ENCODE measurements around the gene SMIM7. TPM values are rescaled to one million over a fixed set of nuclear protein-coding genes. Genes with fewer than 3 reads are reported as not detected.
A peak's percentile ranks its signal among the peaks of the same experiment; 100 is the strongest.

Gene SMIM7
- total RNA-seq, 1 experiment from 2014 or later = 77.6 TPM

GRCh38 chr19:16605553-16605994 lies 54.4 kb downstream of the SMIM7 start:
- H3K4me2 ChIP-seq (ENCODE audit: insufficient read depth, insufficient read length, low read length) = no peak overlapping the region
- H3K18ac ChIP-seq (ENCODE audit: insufficient read length, low read depth, low read length) = no peak overlapping the region
- no peak for TF ChIP-seq CTCF (conservative IDR thresholded peaks at IDR 0.05)

More at GRCh38 chr19:16605553-16605994, 54.4 kb downstream of the SMIM7 start:
- no peak for DNase-seq
- Histone ChIP-seq H2BK20ac (ENCODE audit: low read depth, low read length, poor library complexity, severe bottlenecking) (no peak overlapping the region), H3K23me2 (ENCODE audit: insufficient read length, low read depth, low read length, poor library complexity, severe bottlenecking) (no peaks in the 10 kb centered on the region), H2BK120ac (ENCODE audit: low read depth, low read length, poor library complexity, severe bottlenecking) (no peak overlapping the region), H3K56ac (ENCODE audit: insufficient read length, low read depth, low read length) (no peak overlapping the region), H3K79me1 (ENCODE audit: insufficient read depth, low read depth, low read length, poor library complexity, severe bottlenecking) (peaks cover 6% of the 10 kb centered on the region), H2BK5ac (ENCODE audit: insufficient read length, low read length) (no peak overlapping the region), H4K91ac (ENCODE audit: insufficient read length, low read depth, low read length) (no peak overlapping the region), H3K79me2 (ENCODE audit: insufficient read depth, low read length) (peaks cover 9% of the 10 kb centered on the region; the same call in 1 of the 2 replicates), H3K23ac (ENCODE audit: insufficient read length, low read depth, low read length) (no peak overlapping the region), H2BK12ac (ENCODE audit: insufficient read length, low read depth, low read length) (no peak overlapping the region), H2AFZ (ENCODE audit: low read length) (no peak overlapping the region), H3K4ac (ENCODE audit: low read depth, low read length) (no peak overlapping the region), H4K5ac (ENCODE audit: insufficient read length, low read depth, low read length) (no peak overlapping the region), H4K20me1 (ENCODE audit: control insufficient read depth, insufficient read depth, insufficient read length) (no peaks in the 10 kb centered on the region), H3K27ac (ENCODE audit: insufficient read length, low read depth, low read length) (no peak overlapping the region), H3T11ph (ENCODE audit: low read length) (no peak overlapping the region), H3K9ac (ENCODE audit: extremely low read depth, insufficient read length, low read length) (no peak overlapping the region), H3K4me1 (ENCODE audit: insufficient read depth, low read length) (no peaks in the 10 kb centered on the region), H3K14ac (ENCODE audit: insufficient read depth, low read length) (0 out of 2 replicates have a peak overlapping the region, but pooled peaks have one; percentile 13), H3K27me3 (ENCODE audit: insufficient read depth, low read length) (no peaks in the 10 kb centered on the region), H2BK15ac (ENCODE audit: low read depth, low read length) (no peak overlapping the region), H4K8ac (replicated peaks; ENCODE audit: insufficient read length, low read depth, low read length) (no peak overlapping the region), H3K9me3 (ENCODE audit: control insufficient read depth, low read depth, low read length) (no peaks in the 10 kb centered on the region), H2AK5ac (ENCODE audit: insufficient read length, low read length) (no peak overlapping the region)
- no peaks in the 10 kb centered on the region for H3K9me3 Mint-ChIP-seq
- no CpG with 5 or more reads among the region's 8 CpGs for WGBS (ENCODE audit: extremely low coverage, insufficient read length, low lambda C conversion rate)
- peak overlapping the region; percentile 63 to 89 (median 87) for H3K27ac Mint-ChIP-seq
- peaks cover 0 to 6% of the 10 kb centered on the region in 2 experiments; a peak in 2 of 4 replicates for H3K4me1 Mint-ChIP-seq
- H3K4me3 Mint-ChIP-seq = no peak overlapping the region; a peak in 1 of 5 replicates
- H3K36me3 Mint-ChIP-seq (ENCODE audit: insufficient read depth in 1 of 3, low read depth in 3 of 3) = no peaks in the 10 kb centered on the region
- no peaks in the 10 kb centered on the region for H3K27me3 Mint-ChIP-seq (ENCODE audit: low read depth)

Measured in H9 (cell line).